Measurements from ENCODE around the gene NTSR1. TPM values are rescaled to one million over a fixed set of nuclear protein-coding genes. Genes with fewer than 3 reads are reported as not detected.

The NTSR1 gene
- polyA plus RNA-seq, 1 donor, result 0.10 TPM

DNA sequence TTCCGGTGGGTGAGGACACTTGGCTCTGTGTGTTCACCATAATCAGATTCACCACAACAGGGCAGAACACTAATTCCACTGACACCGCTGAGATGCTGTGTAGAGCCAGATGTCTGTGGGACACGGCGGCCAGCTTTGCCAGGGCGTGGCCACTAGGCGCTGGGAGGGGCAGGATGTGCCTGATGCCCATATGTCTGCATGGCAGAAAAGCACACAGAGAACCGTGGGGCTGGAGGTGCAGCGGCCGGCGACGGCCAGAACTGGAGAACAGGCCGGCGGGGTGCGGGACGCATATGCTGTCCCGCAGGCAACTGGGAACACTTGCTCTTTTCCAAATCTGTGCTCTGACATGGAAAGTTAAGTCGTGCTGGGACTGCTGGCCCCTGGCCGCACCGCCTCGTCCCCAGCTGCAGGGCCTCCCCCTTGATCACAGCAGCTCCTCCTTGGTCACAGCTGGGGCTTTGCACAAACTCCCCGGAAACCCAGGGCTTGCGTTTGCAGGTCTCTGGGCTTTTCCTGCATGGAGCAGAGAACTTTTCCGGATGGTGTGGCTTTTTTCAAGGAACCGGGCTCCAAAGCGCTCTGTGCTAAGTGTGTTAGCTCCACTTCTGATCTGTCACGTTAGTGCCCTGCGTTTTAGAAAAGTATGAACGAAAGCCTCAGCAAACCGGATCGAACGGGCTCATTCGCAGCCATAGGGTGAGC is 31.1 kb downstream of the NTSR1 start:
- no peak for DNase-seq (ENCODE audit: low read depth)

DNA sequence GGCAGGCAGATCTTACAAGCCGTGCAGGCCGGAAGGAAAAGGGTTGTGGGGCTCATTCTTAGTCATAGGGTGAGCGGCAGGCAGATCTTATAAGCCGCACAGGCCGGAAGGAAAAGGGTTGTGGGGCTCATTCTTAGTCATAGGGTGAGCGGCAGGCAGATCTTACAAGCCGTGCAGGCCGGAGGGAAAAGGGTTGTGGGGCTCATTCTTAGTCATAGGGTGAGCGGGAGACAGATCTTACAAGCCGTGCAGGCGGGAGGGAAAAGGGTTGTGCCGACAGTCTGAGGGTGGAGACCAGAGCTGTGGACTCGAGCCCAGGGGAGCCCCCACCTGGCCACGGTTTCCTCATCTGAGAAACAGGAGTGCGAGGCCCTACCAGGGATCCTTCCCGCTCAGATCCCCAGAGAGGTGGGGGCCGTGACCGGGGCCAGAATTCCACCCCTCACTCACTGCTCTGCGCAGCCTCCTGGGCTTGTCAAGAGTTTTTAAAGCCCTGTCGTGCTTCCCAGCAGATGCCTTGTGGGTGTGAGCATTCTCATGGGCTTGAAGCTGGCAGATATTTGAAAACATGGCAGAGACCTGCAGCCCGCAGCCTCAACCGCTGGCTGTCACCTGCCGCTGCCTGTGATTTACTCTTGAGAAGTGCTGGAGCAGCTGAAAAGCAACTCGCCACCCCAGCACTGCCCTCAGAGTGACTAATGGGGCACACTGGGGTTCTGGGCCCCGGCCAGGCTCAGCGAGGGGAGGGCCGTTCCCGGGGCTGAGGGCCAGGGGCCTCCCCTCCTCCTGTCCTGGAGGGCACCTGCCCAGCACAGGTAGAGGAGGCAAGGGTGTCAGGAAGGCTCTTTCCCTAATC is 31.9 kb downstream of the NTSR1 start:
- no peak for DNase-seq (ENCODE audit: low read depth)

GRCh38 chr20:62741191-62741691 is 32.6 kb downstream of the NTSR1 start:
- no peak for DNase-seq (ENCODE audit: low read depth)

GRCh38 chr20:62741701-62742491 is 33.3 kb downstream of the NTSR1 start:
- no peak for DNase-seq (ENCODE audit: low read depth)

DNA sequence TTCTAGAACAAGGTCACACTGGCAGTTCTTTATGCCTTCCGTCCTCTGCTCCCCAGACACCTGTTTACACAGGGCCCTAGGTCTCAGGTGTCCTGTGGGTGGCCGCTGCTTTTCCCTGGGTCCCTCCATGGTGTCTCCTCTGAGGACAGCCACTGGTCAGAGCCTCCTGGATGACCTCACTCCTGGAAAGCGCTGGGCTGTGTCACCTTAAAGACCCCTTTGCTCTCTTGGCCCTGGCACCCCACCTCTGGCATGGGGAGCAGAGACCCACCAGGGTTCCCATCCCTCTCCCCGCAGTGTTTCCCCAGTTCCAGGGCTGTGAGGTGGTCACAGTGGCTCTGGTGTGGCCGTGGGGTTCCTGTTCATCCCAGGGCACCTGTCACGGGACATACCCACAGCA is 33.9 kb downstream of the NTSR1 start:
- no peak for DNase-seq (ENCODE audit: low read depth)

GRCh38 chr20:62742979-62743776 is 34.5 kb downstream of the NTSR1 start:
- no peak for DNase-seq (ENCODE audit: low read depth)

GRCh38 chr20:62743777-62744317 is 35.2 kb downstream of the NTSR1 start:
- no peak for DNase-seq (ENCODE audit: low read depth)

DNA sequence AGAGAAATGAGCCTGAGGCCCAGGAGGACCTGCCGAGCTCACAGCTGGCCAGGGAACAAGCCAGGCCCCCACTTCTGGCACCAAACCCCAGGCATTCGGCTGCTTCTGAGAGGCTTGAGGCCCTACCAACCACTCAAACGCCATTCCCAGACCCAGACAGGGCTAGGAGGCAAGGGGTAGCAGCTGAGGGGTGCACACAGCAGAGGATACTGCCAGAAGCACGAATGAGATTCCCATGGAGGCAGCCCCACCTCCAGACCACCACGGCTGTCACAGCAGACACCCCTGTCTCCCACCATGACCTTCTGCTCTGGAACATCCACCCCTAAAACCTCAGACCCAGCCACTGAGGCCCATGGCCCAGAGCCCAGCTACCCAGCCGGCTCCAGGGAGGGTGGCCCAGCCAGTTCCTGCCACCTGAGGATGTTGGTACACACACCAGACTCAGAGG is 36.1 kb downstream of the NTSR1 start:
- DNase-seq (ENCODE audit: low read depth), result no peak

- no peak for DNase-seq (ENCODE audit: low read depth)
These were observed 36.8 kb downstream of the NTSR1 start for GRCh38 chr20:62745279-62745951.

DNA sequence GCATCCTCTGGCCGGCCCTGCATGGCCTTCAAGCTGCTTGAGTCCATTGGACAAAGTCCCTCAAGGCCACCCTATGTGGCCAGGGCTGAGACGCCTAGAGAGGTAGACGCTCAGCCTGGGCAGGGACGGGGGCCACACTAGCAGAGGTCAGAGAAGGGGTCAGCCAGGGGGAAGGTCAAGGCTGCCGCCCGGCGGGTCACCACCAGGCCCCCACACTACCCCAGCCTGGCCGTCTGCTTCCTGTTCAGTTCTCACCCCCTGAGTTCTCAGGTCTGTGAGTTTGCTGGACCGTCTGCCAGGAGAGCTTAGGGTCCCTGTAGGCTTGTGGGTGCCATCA is 37.3 kb downstream of the NTSR1 start:
- DNase-seq (ENCODE audit: low read depth), result no peak

GRCh38 chr20:62748311-62748710 is 39.7 kb downstream of the NTSR1 start:
- no peak for DNase-seq (ENCODE audit: low read depth)

GRCh38 chr20:62749851-62750445 is 41.3 kb downstream of the NTSR1 start:
- DNase-seq (ENCODE audit: low read depth), result no peak

DNA sequence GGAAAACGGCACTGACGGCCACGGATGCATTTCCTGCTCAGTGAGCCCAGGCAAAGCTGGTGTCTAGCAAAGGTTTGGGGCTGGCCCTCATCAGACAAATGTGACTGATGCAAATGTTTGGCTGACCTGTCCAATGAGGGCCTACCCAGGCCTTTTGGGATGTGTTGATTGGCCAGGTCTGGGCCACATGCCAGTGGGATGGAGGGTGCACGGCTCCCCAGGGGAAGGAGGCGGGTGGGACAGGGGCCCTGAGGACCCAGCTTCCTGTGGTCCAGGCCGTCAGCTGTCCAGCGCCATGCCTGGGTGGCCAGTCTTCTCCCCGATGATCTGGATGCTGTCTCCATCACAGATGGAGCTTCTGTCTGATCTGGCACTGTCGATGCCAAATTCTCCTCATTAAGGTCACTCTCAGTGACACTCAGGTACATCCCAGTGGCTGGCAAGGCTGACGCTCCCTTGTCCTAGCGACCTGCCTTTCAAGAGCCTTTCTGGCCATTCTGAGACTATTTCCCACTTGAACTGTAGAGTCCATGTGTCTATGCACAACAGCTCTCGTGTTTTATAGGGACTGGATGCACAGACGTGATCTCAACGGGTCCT is 43.0 kb downstream of the NTSR1 start:
- DNase-seq (ENCODE audit: low read depth), result no peak

- DNase-seq (ENCODE audit: low read depth), result no peak
These were observed 43.6 kb downstream of the NTSR1 start for GRCh38 chr20:62752181-62752670.

DNA sequence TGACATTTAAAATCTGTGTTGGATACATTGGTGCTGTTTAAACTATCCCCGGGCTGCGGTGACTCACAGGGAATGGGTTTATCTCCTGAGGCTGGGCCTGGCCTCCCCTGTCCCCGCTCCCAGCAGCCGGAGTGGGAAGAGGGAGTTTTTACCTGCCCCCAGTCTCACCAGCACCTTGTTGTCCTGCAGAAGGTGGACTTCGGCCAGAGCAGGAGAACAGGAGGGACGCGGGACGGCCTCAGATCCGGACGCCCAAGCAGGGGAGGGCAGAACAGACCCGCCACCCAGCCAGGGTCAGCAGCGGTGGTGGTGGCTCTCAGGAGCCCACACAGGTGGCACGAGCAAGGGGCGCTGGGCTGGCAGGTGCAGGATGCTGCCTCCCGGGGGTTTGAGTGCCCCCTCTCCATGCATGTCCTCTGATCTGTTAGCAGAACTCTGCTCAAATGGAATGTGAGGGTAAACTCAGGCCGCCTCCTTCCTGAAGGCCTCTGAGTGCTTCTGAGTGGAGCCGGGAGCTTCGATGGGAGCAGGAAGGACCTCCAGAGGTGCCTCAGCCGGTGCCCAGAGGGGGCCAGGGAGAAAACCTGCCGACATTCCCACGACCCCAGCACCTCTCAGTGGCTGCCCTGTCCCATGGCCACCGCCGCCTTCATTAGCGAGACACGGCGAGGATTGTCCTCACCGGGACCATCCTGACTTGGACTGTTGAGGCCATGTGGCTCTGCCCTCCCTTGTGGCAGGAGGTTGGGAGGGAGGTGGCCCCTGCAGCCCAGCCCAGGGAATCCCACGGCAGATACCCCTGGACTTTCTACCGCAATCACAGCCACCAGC is 44.2 kb downstream of the NTSR1 start:
- no peak for DNase-seq (ENCODE audit: low read depth)

DNA sequence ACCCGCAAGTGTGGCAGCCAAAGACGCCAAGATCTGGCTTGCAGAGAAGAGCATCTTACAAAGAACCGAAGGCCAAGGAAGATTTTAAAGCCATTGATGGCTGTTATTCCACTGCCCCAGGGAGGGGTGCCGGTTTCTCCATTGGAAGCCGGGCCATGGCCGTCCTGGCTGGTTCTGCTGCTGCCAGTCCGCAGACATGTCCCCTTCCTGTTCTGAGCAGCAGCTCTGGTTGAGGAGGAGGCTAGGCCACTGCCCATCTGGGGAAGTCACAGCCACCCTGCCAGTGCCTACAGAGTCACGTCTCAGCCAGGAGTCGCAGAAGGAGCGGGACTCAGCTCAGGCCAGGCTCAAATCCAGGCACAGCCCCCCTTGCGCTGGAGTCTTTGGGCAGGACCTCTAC is 45.0 kb downstream of the NTSR1 start:
- no peak for DNase-seq (ENCODE audit: low read depth)

DNA sequence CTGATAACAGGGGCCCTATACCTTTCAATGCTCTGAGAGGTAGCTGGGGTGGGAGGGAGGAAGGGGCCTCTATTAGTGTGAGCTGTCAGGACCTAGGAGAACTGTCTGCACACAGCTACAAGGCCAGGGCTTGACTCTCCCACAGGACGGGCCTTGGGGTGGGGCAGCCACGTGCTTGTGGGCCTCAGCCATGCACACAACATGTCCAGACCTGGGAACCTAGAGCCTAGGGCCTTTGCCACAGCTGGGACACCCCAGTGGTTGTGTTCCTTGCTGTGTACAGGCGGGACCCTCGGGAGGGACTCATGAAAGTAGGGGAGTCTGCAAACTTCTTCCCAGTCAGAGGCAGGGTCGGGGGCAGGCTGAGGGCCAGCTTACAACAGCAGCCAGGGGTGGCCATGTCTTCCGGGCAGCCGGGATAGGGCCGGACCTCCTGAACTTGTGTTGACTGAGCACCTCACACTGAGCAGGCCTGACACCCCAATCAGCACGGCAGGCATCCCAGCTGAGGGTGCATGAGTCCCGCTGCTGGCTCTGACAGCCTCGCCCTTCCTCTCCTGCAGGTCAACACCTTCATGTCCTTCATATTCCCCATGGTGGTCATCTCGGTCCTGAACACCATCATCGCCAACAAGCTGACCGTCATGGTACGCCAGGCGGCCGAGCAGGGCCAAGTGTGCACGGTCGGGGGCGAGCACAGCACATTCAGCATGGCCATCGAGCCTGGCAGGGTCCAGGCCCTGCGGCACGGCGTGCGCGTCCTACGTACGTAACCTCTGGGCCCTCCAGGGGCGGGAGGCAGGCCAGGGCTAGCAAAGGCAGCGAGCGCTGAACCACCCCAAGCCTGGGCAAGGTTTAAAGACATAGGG is 45.7 kb downstream of the NTSR1 start:
- no peak for DNase-seq (ENCODE audit: low read depth)

DNA sequence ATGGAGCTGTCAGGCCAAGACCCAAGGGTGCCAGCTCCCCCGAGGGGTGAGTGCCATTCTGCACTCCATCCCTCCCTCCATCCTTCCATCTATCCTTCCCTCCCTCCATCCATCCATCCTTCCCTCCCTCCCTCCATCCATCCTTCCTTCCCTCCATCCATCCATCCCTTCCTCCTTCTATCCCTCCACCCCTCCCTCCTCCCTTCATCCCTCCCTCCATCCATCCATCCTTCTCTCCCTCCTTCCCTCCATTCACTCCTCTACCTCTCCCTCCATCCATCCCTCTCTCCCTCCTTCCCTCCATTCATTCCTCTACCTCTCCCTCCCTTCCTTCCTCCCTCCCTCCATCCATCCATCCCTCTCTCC is 46.3 kb downstream of the NTSR1 start:
- DNase-seq (ENCODE audit: low read depth), result no peak

Data from forelimb muscle (tissue), 1 donor.